Mesendoderm (in vitro differentiated cells): Measurements from ENCODE around the gene CLASP2.

Source experiments
- DNase-seq: peaks from one replicate; pipeline ENCODE4 v3.0.0; 2013
- H2AK5ac ChIP-seq: 2 replicates; pipeline ENCODE4 v1.6.1; 2013; ENCODE audit warnings: low read length, inconsistent platforms
- H2BK120ac ChIP-seq: 2 replicates; pipeline ENCODE4 v1.6.1; 2013; ENCODE audit warnings: low read depth, mild to moderate bottlenecking, low read length, moderate library complexity, mixed read lengths
- H2BK15ac ChIP-seq: replicated peaks from 2 replicates; pipeline ENCODE4 v1.6.1; 2013; ENCODE audit warnings: low read depth, mild to moderate bottlenecking, moderate library complexity
- H2BK5ac ChIP-seq: 2 replicates; pipeline ENCODE4 v1.6.1; 2013; ENCODE audit warnings: low read length, inconsistent platforms
- H3K18ac ChIP-seq: 2 replicates; pipeline ENCODE4 v1.6.1; 2013; ENCODE audit warnings: mild to moderate bottlenecking, low read length, mixed read lengths
- H3K23ac ChIP-seq: one replicate; pipeline ENCODE4 v1.6.1; 2013; ENCODE audit warnings: low read length
- H3K27ac ChIP-seq: 2 replicates; pipeline ENCODE4 v1.5.1; 2013; ENCODE audit warnings: low read depth, mild to moderate bottlenecking, inconsistent platforms, low read length, moderate library complexity
- H3K27me3 ChIP-seq: 2 replicates; pipeline ENCODE4 v1.6.1; 2013; ENCODE audit warnings: low read length, control low read depth, mild to moderate bottlenecking, inconsistent platforms; ENCODE audit not compliant: insufficient read depth, poor library complexity
- H3K36me3 ChIP-seq: 2 replicates; pipeline ENCODE4 v1.6.1; 2013; ENCODE audit warnings: low read length, inconsistent platforms; ENCODE audit not compliant: control insufficient read depth, insufficient read depth
- H3K4ac ChIP-seq: one replicate; pipeline ENCODE4 v1.6.1; 2013; ENCODE audit warnings: low read depth, mild to moderate bottlenecking, low read length, moderate library complexity
- H3K4me1 ChIP-seq: 2 replicates; pipeline ENCODE4 v1.6.1; 2013; ENCODE audit warnings: low read depth, low read length, inconsistent platforms; ENCODE audit not compliant: control insufficient read depth
- H3K4me2 ChIP-seq: 2 replicates; pipeline ENCODE4 v1.6.1; 2013; ENCODE audit warnings: low read length
- H3K4me3 ChIP-seq: 2 replicates; pipeline ENCODE4 v1.5.1; 2013; ENCODE audit warnings: mild to moderate bottlenecking, low read length
- H3K56ac ChIP-seq: one replicate; pipeline ENCODE4 v1.6.1; 2013; ENCODE audit warnings: low read length
- H3K79me1 ChIP-seq: 2 replicates; pipeline ENCODE4 v1.6.1; 2013; ENCODE audit warnings: low read length, inconsistent platforms
- H3K79me2 ChIP-seq: 2 replicates; pipeline ENCODE4 v1.6.1; 2013; ENCODE audit warnings: mild to moderate bottlenecking, low read length; ENCODE audit not compliant: control insufficient read depth, insufficient read depth
- H3K9ac ChIP-seq: 2 replicates; pipeline ENCODE4 v1.6.1; 2013; ENCODE audit warnings: low read length, inconsistent platforms
- H4K5ac ChIP-seq: one replicate; pipeline ENCODE4 v1.6.1; 2013; ENCODE audit warnings: low read length
- H4K8ac ChIP-seq: one replicate; pipeline ENCODE4 v1.6.1; 2013; ENCODE audit warnings: low read depth, mild to moderate bottlenecking, control low read depth, low read length, moderate library complexity
- WGBS: extraction: QIAGEN DNeasy Blood & Tissue Kit; methylation state at CpG from one replicate; pipeline ENCODE4 v1.1.7; 2013; ENCODE audit warnings: low lambda C conversion rate, missing lambda C conversion rate; ENCODE audit not compliant: insufficient coverage; ENCODE audit errors: extremely low coverage; 5-methylcytosine and 5-hydroxymethylcytosine counted together

The CLASP2 gene

DNA sequence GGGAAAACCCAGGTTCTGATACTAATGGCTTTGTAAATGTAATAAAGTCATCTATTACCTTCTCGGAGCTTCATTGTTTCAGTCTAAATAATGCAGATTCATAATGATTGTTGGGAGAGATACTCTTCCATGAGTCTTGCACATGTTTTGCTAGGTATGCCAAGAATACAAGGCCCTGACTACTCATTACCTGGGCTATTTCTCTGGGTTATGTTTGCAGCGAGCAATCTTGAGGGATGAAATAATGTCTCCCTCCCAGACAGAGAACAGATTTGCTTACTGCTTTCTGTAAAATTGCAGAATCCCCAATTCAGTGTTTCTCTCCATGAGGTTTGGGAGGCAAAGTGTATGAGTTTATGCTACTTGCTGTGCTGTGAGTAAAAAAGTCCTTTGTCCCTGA is 6.2 kb upstream of the CLASP2 start:
- H3K56ac ChIP-seq: no peak overlapping the region
- WGBS: no CpG with 5 or more reads among the region's 2 CpGs

GRCh38 chr3:33722626-33723370 is 4.7 kb upstream of the CLASP2 start:
- Histone ChIP-seq H3K18ac (no peak overlapping the region), H3K27ac (no peak overlapping the region), H3K27me3 (no peaks in the 10 kb centered on the region), H4K5ac (no peak overlapping the region), H3K79me1 (no peaks in the 10 kb centered on the region), H3K79me2 (no peaks in the 10 kb centered on the region), H2BK120ac (no peak overlapping the region), H3K4me1 (no peaks in the 10 kb centered on the region), H3K4me3 (no peak overlapping the region), H3K56ac (no peak overlapping the region), H3K36me3 (no peaks in the 10 kb centered on the region), H3K9ac (no peak overlapping the region), H2BK15ac (no peak overlapping the region), H3K23ac (no peak overlapping the region), H4K8ac (no peak overlapping the region), H2AK5ac (no peak overlapping the region), H2BK5ac (no peak overlapping the region), H3K4ac (no peak overlapping the region), H3K4me2 (no peak overlapping the region)
- no CpG with 5 or more reads among the region's 2 CpGs for WGBS
- DNase-seq: no peak

More for the DNA sequence above, 6.2 kb upstream of the CLASP2 start:
- H3K9ac ChIP-seq: no peak overlapping the region
- H4K5ac ChIP-seq: no peak overlapping the region
- no peak overlapping the region for H3K27ac ChIP-seq
- no peak overlapping the region for H4K8ac ChIP-seq
- no peak overlapping the region for H2AK5ac ChIP-seq
- H3K18ac ChIP-seq: no peak overlapping the region
- H3K4me3 ChIP-seq: no peak overlapping the region
- H3K79me1 ChIP-seq: no peaks in the 10 kb centered on the region
- no peaks in the 10 kb centered on the region for H3K27me3 ChIP-seq
- no peak overlapping the region for H3K4ac ChIP-seq
- H3K36me3 ChIP-seq: no peaks in the 10 kb centered on the region
- H2BK5ac ChIP-seq: no peak overlapping the region
- no peak overlapping the region for H3K23ac ChIP-seq
- no peak overlapping the region for H2BK15ac ChIP-seq
- no peak for DNase-seq
- H3K79me2 ChIP-seq: no peaks in the 10 kb centered on the region
- H2BK120ac ChIP-seq: no peak overlapping the region
- no peaks in the 10 kb centered on the region for H3K4me1 ChIP-seq
- H3K4me2 ChIP-seq: no peak overlapping the region

- Histone ChIP-seq H3K27me3 (no peaks in the 10 kb centered on the region), H3K18ac (no peak overlapping the region), H3K4me2 (no peak overlapping the region), H3K4me3 (no peak overlapping the region), H3K56ac (no peak overlapping the region), H3K79me2 (no peaks in the 10 kb centered on the region), H2BK5ac (no peak overlapping the region), H2BK120ac (no peak overlapping the region), H4K8ac (peak overlapping the region; percentile 13), H2BK15ac (no peak overlapping the region), H3K4me1 (no peaks in the 10 kb centered on the region), H4K5ac (no peak overlapping the region), H3K23ac (no peak overlapping the region), H3K36me3 (no peaks in the 10 kb centered on the region), H3K27ac (no peak overlapping the region), H2AK5ac (no peak overlapping the region), H3K9ac (no peak overlapping the region), H3K79me1 (no peaks in the 10 kb centered on the region), H3K4ac (no peak overlapping the region)
- WGBS: no CpG with 5 or more reads among the region's 1 CpG
- DNase-seq: no peak
Observed at GRCh38 chr3:33722191-33722590, 4.1 kb upstream of the CLASP2 start.

GRCh38 chr3:33718595-33718907 is 497 bp upstream of the CLASP2 start:
- Histone ChIP-seq H3K18ac (peak overlapping the region; percentile 44), H2AK5ac (no peak overlapping the region), H2BK15ac (no peak overlapping the region), H3K4me3 (peak overlapping the region; percentile 43), H3K36me3 (no peaks in the 10 kb centered on the region), H4K5ac (no peak overlapping the region), H3K4ac (no peak overlapping the region), H3K9ac (peak overlapping the region; percentile 79), H3K27ac (no peak overlapping the region), H3K79me1 (peaks cover 4% of the 10 kb centered on the region), H3K56ac (peak overlapping the region; percentile 66), H3K27me3 (no peaks in the 10 kb centered on the region), H3K79me2 (peaks cover 28% of the 10 kb centered on the region), H2BK120ac (no peak overlapping the region), H2BK5ac (no peak overlapping the region), H3K4me1 (peaks cover 3% of the 10 kb centered on the region), H3K23ac (no peak overlapping the region), H4K8ac (peak overlapping the region; percentile 90), H3K4me2 (peak overlapping the region; percentile 48)
- DNase-seq: no peak
- WGBS: no CpG with 5 or more reads among the region's 7 CpGs

DNA sequence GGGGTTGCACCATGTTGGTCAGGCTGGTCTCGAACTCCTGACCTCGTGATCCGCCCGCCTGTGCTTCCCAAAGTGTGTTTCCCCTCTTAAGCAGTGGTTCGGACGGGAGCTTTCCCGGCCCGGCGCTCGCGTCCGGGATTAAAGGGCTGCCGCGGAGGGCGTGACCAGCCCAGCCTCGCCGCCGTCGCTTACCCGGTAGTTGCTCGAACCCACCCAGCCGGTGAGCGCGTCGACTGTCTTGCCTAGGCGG is 513 bp downstream of the CLASP2 start:
- no peaks in the 10 kb centered on the region for H3K27me3 ChIP-seq
- no peak for DNase-seq
- WGBS: no CpG with 5 or more reads among the region's 26 CpGs

GRCh38 chr3:33716227-33716626 is 1.8 kb downstream of the CLASP2 start:
- Histone ChIP-seq H2BK15ac (no peak overlapping the region), H3K27me3 (no peaks in the 10 kb centered on the region), H3K4me3 (no peak overlapping the region), H3K36me3 (no peaks in the 10 kb centered on the region), H3K4me1 (peaks cover 3% of the 10 kb centered on the region), H2BK120ac (no peak overlapping the region), H3K23ac (peak overlapping the region; percentile 72), H3K18ac (no peak overlapping the region), H3K4ac (no peak overlapping the region), H3K79me2 (peaks cover 36% of the 10 kb centered on the region), H3K4me2 (peak overlapping the region; percentile 42), H4K8ac (no peak overlapping the region), H3K9ac (peak overlapping the region; percentile 52), H3K27ac (no peak overlapping the region), H2BK5ac (no peak overlapping the region), H4K5ac (no peak overlapping the region), H3K79me1 (peaks cover 4% of the 10 kb centered on the region), H2AK5ac (no peak overlapping the region), H3K56ac (peak overlapping the region; percentile 37)
- no peak for DNase-seq
- no CpG with 5 or more reads among the region's 7 CpGs for WGBS

More for the DNA sequence above, 513 bp downstream of the CLASP2 start:
- peak overlapping the region; percentile 66 for H3K27ac ChIP-seq
- no peak overlapping the region for H2AK5ac ChIP-seq
- H3K4me2 ChIP-seq: peak overlapping the region; percentile 26
- no peaks in the 10 kb centered on the region for H3K36me3 ChIP-seq
- H2BK15ac ChIP-seq: no peak overlapping the region
- peak overlapping the region; percentile 97 for H3K56ac ChIP-seq
- peaks cover 3% of the 10 kb centered on the region for H3K4me1 ChIP-seq
- H3K23ac ChIP-seq: no peak overlapping the region
- H4K8ac ChIP-seq: no peak overlapping the region
- no peak overlapping the region for H2BK5ac ChIP-seq
- peak overlapping the region; percentile 91 for H3K4me3 ChIP-seq
- no peak overlapping the region for H4K5ac ChIP-seq
- H3K18ac ChIP-seq: peak overlapping the region; percentile 99
- no peak overlapping the region for H3K4ac ChIP-seq
- H3K9ac ChIP-seq: peak overlapping the region; percentile 94
- no peak overlapping the region for H2BK120ac ChIP-seq
- peaks cover 4% of the 10 kb centered on the region for H3K79me1 ChIP-seq
- peaks cover 31% of the 10 kb centered on the region for H3K79me2 ChIP-seq
